Measurements from ENCODE around the gene ANKRD9.

DNA sequence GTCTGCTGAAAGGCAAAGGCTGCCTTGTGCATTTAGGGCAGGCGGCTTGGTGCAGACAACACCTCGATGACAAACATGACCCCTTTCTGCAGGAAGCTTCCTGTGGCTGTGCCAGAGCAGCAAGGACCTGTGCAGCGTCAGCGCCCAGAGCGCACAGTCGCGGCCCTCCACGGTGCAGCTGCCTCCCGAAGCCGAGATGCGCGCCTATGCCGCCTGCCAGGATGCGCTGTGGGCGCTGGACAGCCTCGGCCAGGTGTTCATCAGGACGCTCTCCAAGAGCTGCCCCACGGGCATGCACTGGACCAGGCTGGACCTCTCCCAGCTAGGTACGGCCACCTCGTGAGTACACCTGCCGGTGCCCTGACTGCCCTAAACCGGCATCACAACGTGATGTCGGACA, 57.3 kb downstream of the ANKRD9 start:
- TF ChIP-seq POLR2A (IDR thresholded peaks at IDR 0.05) = no peak
- TF ChIP-seq, protein P1, sequence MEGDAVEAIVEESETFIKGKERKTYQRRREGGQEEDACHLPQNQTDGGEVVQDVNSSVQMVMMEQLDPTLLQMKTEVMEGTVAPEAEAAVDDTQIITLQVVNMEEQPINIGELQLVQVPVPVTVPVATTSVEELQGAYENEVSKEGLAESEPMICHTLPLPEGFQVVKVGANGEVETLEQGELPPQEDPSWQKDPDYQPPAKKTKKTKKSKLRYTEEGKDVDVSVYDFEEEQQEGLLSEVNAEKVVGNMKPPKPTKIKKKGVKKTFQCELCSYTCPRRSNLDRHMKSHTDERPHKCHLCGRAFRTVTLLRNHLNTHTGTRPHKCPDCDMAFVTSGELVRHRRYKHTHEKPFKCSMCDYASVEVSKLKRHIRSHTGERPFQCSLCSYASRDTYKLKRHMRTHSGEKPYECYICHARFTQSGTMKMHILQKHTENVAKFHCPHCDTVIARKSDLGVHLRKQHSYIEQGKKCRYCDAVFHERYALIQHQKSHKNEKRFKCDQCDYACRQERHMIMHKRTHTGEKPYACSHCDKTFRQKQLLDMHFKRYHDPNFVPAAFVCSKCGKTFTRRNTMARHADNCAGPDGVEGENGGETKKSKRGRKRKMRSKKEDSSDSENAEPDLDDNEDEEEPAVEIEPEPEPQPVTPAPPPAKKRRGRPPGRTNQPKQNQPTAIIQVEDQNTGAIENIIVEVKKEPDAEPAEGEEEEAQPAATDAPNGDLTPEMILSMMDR (IDR thresholded peaks at IDR 0.05) = no peak
